ENCODE measurements around the gene OSBPL10. TPM values are rescaled to one million over a fixed set of nuclear protein-coding genes. Genes with fewer than 3 reads are reported as not detected.

Gene OSBPL10
- total RNA-seq, 4 donors from 2014 or later, result 7.9 to 25.5 (median 11.8) TPM

DNA sequence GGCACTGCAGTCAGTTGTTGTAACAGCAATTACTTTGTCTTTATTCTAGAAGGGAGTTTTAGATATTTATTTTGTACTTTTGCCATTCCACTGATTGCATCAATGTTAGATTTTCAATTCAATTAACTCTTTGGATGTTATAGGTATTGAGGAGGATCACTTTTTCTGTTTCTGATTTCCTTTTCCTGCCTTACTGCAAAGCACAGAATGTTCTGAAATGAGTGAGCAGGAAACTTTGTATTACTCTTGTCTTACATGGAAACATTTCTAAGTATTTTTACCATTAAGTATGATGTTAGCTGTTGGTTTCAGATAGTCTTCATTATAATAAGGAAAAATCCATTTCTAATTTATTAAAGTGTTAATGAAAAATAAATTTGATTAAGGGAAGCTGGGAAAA lies 80.5 kb downstream of the OSBPL10 start:
- Histone ChIP-seq H3K27me3 (no peaks in the 10 kb centered on the region), H3K36me3 (no peaks in the 10 kb centered on the region), H3K9me3 (no peaks in the 10 kb centered on the region), H3K27ac (no peak overlapping the region), H3K4me3 (no peak overlapping the region), H3K4me1 (no peaks in the 10 kb centered on the region)
- TF ChIP-seq POLR2A (IDR thresholded peaks at IDR 0.05) (no peak), POLR2AphosphoS5 (IDR thresholded peaks at IDR 0.05) (no peak), EP300 (IDR thresholded peaks at IDR 0.05) (no peak)
- TF ChIP-seq, protein P1, sequence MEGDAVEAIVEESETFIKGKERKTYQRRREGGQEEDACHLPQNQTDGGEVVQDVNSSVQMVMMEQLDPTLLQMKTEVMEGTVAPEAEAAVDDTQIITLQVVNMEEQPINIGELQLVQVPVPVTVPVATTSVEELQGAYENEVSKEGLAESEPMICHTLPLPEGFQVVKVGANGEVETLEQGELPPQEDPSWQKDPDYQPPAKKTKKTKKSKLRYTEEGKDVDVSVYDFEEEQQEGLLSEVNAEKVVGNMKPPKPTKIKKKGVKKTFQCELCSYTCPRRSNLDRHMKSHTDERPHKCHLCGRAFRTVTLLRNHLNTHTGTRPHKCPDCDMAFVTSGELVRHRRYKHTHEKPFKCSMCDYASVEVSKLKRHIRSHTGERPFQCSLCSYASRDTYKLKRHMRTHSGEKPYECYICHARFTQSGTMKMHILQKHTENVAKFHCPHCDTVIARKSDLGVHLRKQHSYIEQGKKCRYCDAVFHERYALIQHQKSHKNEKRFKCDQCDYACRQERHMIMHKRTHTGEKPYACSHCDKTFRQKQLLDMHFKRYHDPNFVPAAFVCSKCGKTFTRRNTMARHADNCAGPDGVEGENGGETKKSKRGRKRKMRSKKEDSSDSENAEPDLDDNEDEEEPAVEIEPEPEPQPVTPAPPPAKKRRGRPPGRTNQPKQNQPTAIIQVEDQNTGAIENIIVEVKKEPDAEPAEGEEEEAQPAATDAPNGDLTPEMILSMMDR (IDR thresholded peaks at IDR 0.05), result no peak
- no peak for ATAC-seq

DNA sequence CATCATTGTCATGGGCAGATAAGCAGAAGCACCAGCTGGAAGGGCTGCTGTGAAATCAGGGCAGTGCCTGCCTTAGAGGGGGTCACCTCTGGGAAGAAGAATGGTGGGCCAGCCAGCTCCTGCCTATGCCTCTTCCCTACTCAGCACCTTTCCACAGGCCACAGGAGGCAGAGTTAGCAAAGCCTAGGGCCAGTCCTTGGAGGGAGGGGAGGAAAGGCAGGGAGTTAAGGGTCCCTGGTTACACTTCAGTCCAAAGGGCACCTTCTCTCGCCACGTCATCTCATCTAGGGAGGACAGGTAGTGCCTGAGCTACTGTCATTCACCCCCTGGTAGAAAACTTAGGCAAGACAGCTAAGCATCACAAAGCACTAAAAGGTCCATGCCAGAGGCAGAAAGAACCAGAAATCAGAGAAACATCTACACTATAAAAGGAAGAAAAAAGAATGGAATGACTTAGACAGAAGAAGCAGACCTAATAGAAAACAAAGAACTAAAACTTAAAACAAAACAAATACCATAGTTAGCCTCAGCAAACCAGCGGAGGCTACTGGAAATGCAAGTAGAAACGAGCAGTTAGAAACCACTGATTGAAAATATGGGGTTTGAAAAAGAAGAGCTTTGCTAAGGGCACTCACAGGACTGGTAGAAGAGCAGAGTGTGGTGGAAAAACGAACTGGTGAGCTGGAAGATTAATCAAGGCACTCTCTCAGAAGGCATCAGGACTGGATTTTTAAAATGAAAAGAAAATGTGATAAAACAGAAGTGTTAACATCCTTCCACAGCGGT lies 84.2 kb downstream of the OSBPL10 start:
- Histone ChIP-seq H3K27me3 (no peaks in the 10 kb centered on the region), H3K4me1 (peaks cover 0 to 19% (median 6%) of the 10 kb centered on the region in 3 donors), H3K4me3 (no peak overlapping the region), H3K9me3 (no peaks in the 10 kb centered on the region), H3K27ac (no peak overlapping the region), H3K36me3 (no peaks in the 10 kb centered on the region)
- TF ChIP-seq, protein P1 (IDR thresholded peaks at IDR 0.05), result no peak
- no peak for TF ChIP-seq POLR2A (IDR thresholded peaks at IDR 0.05)
- no peak for TF ChIP-seq EP300 (IDR thresholded peaks at IDR 0.05)
- TF ChIP-seq POLR2AphosphoS5 (IDR thresholded peaks at IDR 0.05), result no peak
- WGBS, 2 donors (ENCODE audit: low coverage in 1 of 2), result 73 to 93% methylated on average over 4 to 5 of the region's 6 CpGs
- ATAC-seq, result no peak

DNA sequence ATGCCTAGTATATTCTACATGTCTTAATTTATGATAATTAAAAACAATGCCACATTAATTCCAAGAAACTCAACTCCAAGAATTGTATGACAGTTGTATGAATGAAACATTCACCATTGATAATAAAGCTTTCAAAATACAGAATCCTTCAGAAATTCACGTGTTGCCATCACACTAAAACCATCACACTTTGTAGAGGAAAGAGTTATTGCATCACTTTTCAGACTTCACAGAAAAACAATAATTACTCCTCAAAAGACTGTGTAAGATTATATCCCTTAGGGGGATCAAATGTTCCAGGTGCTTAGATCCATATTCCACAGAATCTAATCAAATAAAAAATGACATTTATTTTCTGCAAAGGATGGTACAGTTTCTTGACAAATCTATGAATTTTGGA lies 85.0 kb downstream of the OSBPL10 start:
- Histone ChIP-seq H3K27ac (no peak overlapping the region), H3K27me3 (no peaks in the 10 kb centered on the region), H3K4me1 (peaks cover 0 to 19% (median 6%) of the 10 kb centered on the region in 3 donors), H3K9me3 (no peaks in the 10 kb centered on the region), H3K4me3 (no peak overlapping the region), H3K36me3 (no peaks in the 10 kb centered on the region)
- WGBS, 2 donors (ENCODE audit: low coverage in 1 of 2), result 81 to 100% methylated on average over 1 of the region's 1 CpG
- TF ChIP-seq POLR2AphosphoS5 (IDR thresholded peaks at IDR 0.05) (no peak), POLR2A (IDR thresholded peaks at IDR 0.05) (no peak), EP300 (IDR thresholded peaks at IDR 0.05) (no peak)
- TF ChIP-seq, protein P1 (IDR thresholded peaks at IDR 0.05), result no peak
- ATAC-seq, result no peak

DNA sequence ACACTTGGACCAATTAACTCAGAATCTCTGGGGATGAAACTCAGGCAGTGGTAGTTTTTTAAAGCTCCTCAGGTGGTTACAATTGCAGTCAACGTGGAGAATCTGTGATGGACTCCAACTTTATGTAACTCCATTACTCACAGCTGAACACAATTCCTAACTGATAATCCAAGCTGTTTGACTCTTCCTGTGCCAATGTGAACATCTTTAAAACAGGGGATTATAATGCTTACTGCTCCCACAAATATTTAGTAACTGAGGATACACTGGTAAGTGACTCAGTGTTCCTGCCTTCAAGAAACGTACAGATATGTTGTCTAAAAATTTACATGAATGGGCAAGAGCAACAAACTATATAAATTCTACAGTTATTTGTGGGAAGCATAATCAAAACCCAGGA lies 85.6 kb downstream of the OSBPL10 start:
- no peak for TF ChIP-seq POLR2A (IDR thresholded peaks at IDR 0.05)
- TF ChIP-seq, protein P1 (IDR thresholded peaks at IDR 0.05), result no peak
- Histone ChIP-seq H3K4me3 (no peak overlapping the region), H3K27me3 (no peaks in the 10 kb centered on the region), H3K4me1 (peaks cover 0 to 19% (median 6%) of the 10 kb centered on the region in 3 donors), H3K36me3 (no peaks in the 10 kb centered on the region), H3K9me3 (no peaks in the 10 kb centered on the region), H3K27ac (no peak overlapping the region)
- 27 to 75% methylated on average over 2 of the region's 2 CpGs for WGBS, 2 donors (ENCODE audit: low coverage in 1 of 2)
- no peak for ATAC-seq

DNA sequence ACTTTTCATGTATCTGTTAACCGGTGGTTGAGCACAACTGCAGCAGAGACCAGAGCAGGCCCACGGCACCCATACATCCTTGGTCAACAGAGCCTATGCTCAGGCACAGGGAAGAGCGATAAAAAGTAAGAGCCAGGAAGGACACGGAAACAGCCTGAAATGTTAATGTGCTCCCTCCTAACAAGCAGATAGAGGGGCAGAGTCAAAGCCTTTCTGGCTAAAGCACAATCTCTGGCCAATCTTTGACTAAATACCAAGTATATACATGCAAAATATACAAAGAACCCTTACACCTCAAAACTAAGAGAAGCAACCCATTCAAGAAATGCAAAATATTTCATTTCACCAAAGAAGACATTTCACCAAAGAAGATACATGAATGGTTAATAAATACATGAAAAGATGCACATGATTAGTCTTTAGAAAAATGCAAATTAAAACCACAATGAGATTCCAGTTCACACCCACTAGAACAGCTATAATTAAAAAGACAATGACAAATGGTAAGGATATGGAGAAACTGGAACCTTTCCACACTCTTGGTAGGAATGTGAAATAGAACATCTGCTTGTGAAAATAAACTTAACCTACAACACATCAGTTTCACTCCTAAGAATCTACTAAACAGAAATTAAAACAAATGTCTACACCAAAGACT lies 88.0 kb downstream of the OSBPL10 start:
- Histone ChIP-seq H3K4me3 (no peak overlapping the region), H3K36me3 (no peaks in the 10 kb centered on the region), H3K9me3 (no peaks in the 10 kb centered on the region), H3K27ac (no peak overlapping the region), H3K4me1 (peaks cover 0 to 19% (median 6%) of the 10 kb centered on the region in 3 donors), H3K27me3 (no peaks in the 10 kb centered on the region)
- TF ChIP-seq POLR2AphosphoS5 (IDR thresholded peaks at IDR 0.05) (no peak), EP300 (IDR thresholded peaks at IDR 0.05) (no peak), POLR2A (IDR thresholded peaks at IDR 0.05) (no peak)
- TF ChIP-seq, protein P1 (IDR thresholded peaks at IDR 0.05), result no peak
- WGBS, 2 donors (ENCODE audit: low coverage in 1 of 2), result 88% methylated on average over 4 of the region's 4 CpGs; no CpG with 5 or more reads in 1 of the 2 donors
- no peak for ATAC-seq
